GM18526 (cell line): ENCODE results near the gene RBBP5.

ENCODE experiments used
- POLR2A ChIP-seq: IDR thresholded peaks from 3 replicates; pipeline ENCODE4 v1.6.1; 2011; ENCODE audit not compliant: insufficient read length; ENCODE audit errors: extremely low read depth

Gene RBBP5

DNA sequence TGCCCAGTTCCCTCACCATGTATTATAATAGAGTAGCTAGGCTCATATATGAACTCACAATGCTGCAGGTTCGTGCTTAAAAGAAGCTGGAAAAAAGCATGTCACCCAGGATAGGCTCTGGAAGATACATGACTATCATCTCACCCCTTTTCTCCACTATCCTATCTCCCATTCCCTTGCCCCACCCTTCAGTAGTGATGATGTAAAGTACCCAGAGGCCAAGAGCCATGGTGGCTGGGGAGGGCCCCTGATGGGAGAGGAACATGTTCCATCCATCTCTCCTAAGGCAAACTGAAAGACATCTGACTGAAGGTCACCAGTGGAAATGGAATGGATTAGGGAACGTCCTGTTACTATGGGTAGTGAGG lies 20.3 kb upstream of the RBBP5 start:
- TF ChIP-seq POLR2A: no peak

DNA sequence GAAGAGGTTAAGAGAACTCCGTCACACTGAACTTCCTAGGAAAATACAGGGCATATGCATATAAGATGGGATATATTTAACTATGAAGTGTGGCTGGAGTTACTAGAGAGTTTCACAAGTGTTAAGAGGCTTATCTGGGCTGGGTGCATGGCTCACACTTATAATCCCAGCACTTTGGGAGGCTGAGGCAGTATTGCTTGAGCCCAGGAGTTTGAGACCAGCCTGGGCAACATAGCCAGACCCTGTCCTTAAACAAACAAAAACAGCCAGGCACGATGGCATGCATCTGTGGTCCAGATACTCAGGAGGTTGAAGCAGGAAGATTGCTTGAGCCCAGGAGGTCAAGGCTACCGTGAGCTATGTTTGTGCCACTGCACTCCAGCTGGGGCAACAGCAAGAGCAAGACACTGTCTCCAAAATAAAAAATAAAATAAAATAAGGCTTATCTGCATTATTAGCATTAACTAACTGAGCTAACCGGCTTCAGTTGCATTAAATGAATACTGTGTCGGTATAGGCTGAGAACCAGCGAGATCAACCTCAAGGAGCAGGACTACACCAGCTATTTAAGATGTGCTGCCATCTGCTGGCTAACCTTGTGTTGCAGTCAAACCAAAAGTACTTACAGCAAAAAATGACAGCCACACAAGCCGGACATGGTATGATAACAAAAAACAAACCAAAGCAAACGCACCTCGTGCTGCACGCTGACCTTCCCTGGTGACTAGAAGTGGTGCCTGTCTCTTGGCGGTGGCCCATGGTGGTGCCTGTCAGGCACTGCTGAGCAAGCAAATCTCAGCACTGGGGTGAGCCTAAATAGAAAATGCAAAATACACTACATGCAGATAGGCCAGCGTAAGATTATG lies 19.7 kb upstream of the RBBP5 start:
- TF ChIP-seq POLR2A: no peak

DNA sequence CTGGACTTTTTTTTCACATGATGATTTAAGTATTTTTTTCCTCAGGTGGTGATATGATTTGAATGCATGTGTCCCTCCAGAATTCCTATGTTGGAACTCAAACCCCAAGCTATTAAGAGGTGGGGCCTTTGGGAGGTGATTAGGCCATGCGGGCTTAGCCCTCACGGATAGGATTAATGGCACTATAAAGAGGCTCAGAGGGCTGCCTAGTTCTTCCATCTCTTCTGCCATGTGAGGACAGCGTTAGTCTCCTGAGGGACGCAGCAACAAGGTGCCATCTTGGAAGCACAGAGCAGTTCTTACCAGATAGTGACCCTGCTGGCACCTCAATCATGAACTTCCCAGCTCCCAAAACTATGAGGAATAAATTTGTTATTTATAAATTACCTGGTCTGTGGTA lies 18.3 kb upstream of the RBBP5 start:
- TF ChIP-seq POLR2A: no peak

DNA sequence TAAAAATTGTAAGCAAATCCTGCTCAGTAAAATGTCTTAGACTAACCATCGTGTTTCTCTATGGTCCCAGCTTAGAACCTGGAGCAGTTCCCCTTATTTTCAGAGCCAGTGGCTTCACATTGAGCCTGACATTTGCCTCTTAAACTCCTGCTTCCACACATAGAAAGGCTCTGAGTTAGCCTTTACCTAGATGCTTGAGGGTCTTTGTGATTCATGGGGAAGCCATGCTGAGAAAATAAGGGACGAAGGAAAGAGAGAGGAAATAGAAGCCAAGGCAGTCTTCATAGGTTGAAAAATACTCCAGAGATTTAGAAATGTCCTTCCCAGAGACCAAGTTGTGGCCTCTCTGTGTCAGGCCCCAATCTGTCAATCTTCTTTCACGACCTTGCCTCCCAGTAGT lies 16.1 kb upstream of the RBBP5 start:
- TF ChIP-seq POLR2A: no peak

DNA sequence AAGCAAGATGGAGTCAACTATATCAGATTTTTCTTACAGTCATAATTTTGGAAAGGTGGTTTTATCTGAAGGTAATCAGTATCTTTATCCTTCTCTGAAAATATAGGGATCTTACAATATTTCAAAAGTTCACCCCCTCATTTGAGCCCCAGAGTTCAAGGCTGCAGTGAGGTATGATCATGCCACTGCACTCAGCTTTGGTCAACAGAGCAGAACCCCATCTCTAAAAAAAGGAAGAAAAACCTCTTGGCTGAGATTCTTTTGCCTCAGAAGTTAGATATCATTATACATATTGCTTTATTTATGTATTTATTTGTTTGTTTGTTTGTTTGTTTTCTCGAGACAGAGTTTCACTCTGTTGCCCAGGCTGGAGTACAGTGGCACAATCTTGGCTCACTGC lies 11.5 kb upstream of the RBBP5 start:
- TF ChIP-seq POLR2A: no peak

DNA sequence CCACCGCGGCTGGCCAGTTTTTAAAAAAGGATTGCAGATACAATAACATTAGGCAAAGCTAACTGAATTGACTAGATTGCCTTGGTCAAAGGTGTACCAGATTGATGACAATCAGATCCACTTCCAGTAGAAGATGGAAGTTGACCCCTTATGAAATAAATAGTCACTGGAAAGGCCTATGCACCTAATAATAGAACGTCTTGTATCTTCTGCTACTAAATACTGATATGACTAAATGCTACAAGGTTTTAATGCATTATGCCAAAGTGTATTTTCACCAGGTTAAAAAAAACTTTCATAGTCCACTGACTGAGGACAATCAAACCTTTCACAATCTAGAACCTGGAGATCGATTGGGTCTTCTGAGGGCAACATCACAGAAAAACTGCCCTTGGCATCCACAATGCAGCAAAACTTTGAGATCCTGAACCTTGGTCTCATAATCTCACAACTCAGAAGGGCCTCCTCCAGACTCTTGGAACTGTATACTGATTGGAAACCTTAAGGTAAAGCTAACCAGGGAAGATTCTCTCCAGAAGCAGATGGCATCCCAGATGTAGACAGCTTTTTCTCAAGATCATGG lies 7.8 kb upstream of the RBBP5 start:
- no peak for TF ChIP-seq POLR2A

DNA sequence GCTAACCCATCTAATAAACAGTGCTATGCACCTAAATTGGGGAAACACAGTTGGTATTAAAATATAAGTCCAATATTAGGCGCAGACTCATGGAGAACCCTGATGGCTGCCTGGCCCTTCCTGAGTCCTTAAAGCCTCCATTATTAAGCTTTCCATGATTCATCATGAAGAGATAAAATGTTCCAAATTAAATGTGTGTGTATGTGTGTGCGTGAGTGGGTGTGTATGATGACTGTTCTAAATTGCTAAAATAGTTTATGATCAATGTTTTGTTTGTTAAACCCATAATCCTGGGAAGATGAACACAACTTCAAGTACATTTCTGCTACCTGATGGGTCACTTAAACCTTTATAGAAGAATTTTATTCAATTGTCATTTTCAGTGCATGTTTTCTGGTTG lies 6.3 kb upstream of the RBBP5 start:
- no peak for TF ChIP-seq POLR2A

DNA sequence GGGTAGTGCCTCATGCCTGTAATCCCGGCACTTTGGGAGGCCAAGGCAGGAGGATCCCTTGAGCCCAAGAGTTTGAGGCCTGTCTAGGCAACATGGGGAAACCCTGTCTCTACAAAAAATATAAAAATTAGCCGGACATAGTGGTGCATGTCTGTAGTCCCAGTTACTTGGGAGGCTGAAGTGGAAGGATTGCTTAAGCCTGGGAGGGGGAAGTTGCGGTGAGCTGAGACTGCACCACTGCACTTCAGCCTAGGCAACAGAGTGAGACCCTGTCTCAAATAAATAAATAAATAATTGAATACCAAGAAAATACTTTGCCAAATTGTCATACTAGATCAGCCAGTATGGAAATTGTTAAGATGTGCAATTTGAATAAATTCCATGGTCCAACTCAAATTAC lies 5.9 kb upstream of the RBBP5 start:
- TF ChIP-seq POLR2A: no peak

DNA sequence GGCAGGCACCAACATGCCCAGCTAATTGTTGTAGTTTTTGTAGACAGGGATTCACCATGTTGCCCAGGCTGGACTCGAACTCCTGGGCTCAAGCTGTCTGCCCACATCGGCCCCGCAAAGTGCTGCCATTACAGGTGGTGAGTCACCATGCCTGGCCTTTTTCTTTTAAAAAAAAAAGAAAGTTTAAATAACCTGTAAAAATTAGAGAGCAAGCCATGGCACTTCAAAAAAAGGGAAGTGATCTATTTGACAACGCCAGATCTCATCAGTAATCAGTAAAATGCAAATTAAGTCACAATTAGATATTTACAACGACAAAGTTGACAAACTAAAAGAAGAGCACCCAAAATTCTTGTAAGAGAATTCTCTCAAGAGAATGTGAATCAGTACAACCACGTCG lies 2.9 kb upstream of the RBBP5 start:
- TF ChIP-seq POLR2A: no peak

DNA sequence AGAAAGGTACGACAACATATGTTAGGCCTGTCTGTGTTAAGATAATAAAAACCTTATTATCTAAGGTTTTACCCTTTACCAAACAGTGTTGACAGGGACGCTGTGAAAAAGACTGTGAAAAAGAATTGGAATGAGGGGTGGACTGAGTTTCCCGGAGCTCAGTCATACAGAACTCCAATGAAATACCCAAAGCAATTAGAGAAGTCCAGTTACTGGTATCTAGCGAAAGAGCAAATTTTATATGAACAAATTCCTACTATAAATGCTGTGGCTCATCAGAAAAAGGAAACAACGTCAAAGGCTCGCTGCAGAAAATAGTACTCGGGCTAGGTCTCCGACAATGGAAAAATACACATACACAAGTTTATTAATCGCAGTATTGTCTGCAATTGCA lies 708 bp upstream of the RBBP5 start:
- no peak for TF ChIP-seq POLR2A

DNA sequence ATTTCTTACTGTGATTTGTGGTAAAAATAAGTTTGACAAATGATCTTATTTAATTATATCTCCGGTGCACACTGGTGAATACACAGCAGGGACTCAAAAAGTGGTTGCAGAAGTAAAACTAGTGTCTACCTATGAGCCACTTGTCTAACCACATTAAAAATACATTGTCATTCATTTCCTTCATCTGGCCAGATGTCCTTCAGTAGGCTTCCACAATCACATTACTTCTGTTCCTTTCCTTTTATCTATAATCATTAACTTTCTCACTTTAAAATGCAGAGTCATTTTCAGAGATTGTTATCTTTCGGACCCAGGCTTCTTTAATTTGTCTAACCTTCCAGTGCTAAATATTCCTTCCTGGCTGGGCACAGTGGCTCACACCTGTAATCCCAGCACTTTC lies 3.0 kb downstream of the RBBP5 start:
- no peak for TF ChIP-seq POLR2A

DNA sequence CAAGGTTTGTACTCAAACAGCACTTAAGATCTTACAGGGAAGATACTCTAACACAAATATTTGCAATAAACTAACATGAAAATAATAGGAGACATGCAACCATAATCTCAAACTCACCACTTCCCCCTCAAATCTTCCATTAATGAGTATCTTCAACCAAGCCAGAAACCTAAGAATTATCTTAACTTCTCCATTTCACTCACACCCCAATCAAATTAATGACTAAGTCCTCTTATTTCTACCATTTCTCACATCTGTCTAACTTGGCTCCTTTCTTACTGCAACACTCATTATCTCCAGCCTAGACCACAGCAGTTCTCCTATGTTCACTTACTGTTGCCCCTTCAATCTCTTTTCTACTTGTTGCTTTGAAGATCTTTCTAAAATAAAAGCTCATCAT lies 10.4 kb downstream of the RBBP5 start:
- TF ChIP-seq POLR2A: no peak

DNA sequence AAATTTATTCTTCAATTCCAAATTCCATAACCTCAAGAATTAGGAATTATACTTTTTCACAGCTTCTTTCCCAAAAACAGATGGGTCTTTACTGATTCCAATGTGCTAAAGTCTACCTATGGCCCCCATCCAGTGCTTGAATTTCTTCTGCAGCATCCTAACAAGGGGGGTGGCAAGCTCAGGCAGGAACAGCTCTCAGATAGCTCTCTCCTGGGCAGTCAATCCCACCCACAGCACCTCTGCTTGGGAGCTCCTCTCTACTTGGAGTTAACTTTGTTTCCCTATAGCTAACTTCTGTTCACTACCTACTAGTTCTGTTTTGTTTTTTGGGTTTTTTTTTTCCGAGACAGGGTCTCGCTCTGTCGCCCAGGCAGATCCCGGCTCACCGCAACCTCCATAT lies 12.1 kb downstream of the RBBP5 start:
- no peak for TF ChIP-seq POLR2A

DNA sequence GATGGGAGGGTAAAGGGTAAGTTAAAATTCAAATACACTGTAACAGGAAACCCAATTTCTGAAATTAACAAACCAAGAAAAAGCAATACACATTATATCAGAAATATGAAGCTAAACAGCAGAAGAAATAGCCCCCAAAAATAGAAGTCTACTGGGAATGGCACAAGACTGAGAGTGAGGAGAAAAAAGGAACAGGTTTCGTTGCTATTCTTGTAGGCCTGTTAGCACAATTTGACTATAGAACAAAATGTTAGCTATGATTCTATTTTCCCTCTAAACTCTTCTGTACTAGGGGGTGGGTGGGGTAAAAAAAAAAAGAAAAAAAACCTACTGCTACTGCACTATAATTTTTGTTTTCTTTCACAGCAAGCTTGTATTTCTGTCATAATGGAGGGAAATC lies 12.5 kb downstream of the RBBP5 start:
- no peak for TF ChIP-seq POLR2A

DNA sequence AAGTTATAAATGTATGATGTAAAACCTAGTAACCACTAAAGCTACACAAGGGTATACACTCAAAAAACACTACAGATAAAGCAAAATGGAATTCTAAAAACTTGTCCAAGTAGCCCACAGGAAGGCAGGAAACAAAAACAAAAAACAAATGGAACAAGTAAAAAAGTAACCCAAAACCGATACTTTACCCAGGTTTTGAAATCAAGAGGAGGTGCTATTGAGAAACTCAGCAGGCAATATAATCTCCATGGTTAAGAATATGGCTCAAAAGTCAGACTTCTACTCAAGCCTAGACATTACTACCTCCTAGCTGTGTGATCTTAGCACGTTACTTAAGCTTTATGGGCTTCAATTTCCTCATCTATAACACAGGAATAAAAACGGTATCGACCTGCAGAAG lies 13.3 kb downstream of the RBBP5 start:
- no peak for TF ChIP-seq POLR2A

DNA sequence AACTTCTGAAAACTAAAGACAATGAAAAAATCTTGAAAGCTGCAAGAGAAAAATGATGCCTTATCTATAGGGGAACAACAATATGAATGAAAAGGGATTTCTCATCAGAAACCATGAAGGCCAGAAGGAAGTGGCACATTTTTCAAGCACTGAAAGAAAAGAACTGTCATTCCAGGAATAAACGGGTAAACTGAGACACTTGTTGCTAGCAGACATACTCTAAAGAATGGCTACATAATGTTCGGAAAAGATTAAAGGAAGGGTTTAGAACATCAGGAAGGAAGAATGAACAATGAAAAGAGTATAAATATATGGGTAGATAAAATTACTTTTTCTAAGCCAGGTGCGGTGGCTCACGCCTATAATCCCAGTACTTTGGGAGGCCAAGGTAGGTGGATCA lies 14.5 kb downstream of the RBBP5 start:
- no peak for TF ChIP-seq POLR2A

DNA sequence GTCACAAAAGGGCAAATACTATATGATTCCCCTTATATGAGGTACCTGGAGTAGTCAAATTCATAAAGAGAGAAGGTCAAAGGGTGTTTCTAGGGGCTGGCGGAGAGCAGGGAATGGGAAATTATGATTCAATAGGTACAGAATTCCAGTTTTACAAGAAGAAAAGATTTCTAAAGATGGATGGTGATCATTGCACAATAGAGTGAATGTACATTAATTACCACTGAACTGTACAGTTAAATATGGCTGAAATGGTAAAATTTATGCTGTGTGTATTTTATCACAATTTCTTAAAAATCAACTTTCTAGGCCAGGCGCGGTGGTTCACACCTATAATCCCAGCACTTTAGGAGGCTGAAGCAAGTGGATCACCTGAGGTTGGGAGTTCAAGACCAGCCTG lies 19.4 kb downstream of the RBBP5 start:
- no peak for TF ChIP-seq POLR2A

DNA sequence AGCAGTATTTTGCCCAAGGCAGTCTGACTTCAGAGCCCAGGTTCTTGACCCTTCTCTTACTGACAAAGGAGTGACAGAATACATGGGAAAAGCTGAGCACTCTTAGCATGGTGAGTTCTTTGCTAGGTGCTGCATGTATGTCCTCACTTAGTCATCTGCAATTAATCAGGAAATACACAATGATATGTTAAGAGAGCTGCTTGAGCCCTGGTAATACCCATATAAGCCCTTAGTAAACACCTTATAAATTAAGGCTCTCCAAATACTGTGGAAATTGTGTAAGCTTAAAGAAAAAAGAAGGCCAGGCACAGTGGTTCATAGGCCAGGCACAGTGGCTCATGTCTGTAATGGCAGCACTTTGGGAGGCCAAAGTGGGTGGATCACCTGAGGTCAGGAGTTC lies 23.5 kb downstream of the RBBP5 start:
- no peak for TF ChIP-seq POLR2A

DNA sequence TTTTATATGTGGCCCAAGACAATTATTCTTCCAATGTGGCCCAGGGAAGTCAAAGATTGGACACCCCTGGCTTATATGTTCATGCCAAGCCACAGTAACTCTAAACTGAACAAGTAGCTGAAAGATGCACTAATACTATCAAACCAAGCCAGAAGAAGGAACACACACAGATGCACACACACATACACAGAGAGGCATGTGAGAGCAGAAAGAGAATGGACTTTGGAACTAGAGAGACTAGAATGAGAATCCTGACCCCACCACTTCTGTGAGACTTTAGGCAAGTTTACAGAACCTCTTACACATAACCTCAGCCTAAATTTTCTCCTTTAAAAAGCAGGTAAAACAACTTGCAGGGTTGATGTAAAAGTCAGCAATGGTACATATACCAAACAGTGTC lies 26.4 kb downstream of the RBBP5 start:
- no peak for TF ChIP-seq POLR2A
